GM20431 (cell line): ENCODE data around the gene APOC1.
"Not testable (repeated sequence)": the region's sequence is repeated elsewhere in the genome, so short reads cannot be mapped to it uniquely, and the experiment has no call there.

ENCODE experiments used
- in situ Hi-C: fragments of 300-500 bp; cut with MseI, MboI; formaldehyde crosslinking; loops from one replicate; pipeline ENCODE4 v1.15.0; 2020; ENCODE audit warnings: low sequenced_read_pairs; ENCODE audit not compliant: unreplicated experiment

Gene APOC1

GRCh38 chr19:44914433-44915206 is at the start of gene APOC1:
APOC1 (plus strand) TSS chr19:44914608; CDS start chr19:44914892, 284 bp downstream.
- in situ Hi-C loops, result not testable (repeated sequence)

GRCh38 chr19:44865196-44865767 is 49.1 kb upstream of the APOC1 start:
- in situ Hi-C loops, result no loop called here

GRCh38 chr19:44866664-44867063 is 47.7 kb upstream of the APOC1 start:
- in situ Hi-C loops, result no loop called here

GRCh38 chr19:44867578-44867977 is 46.8 kb upstream of the APOC1 start:
- in situ Hi-C loops, result no loop called here

- in situ Hi-C loops, result no loop called here
Observed at GRCh38 chr19:44869733-44870470, 44.5 kb upstream of the APOC1 start.

GRCh38 chr19:44871809-44872208 is 42.6 kb upstream of the APOC1 start:
- in situ Hi-C loops, result no loop called here

GRCh38 chr19:44872661-44873060 is 41.7 kb upstream of the APOC1 start:
- in situ Hi-C loops, result no loop called here

GRCh38 chr19:44874317-44874716 is 40.1 kb upstream of the APOC1 start:
- in situ Hi-C loops, result no loop called here

GRCh38 chr19:44875666-44876451 is 38.5 kb upstream of the APOC1 start:
- in situ Hi-C loops, result no loop called here

GRCh38 chr19:44876930-44877535 is 37.4 kb upstream of the APOC1 start:
- in situ Hi-C loops, result no loop called here

- in situ Hi-C loops, result no loop called here
Observed at GRCh38 chr19:44878120-44878865, 36.1 kb upstream of the APOC1 start.

- in situ Hi-C loops, result no loop called here
Observed at GRCh38 chr19:44879309-44880065, 34.9 kb upstream of the APOC1 start.

- in situ Hi-C loops, result no loop called here
Observed at GRCh38 chr19:44882063-44882462, 32.3 kb upstream of the APOC1 start.

GRCh38 chr19:44882619-44883397 is 31.6 kb upstream of the APOC1 start:
- in situ Hi-C loops, result not testable (repeated sequence)

GRCh38 chr19:44883922-44884321 is 30.5 kb upstream of the APOC1 start:
- in situ Hi-C loops, result no loop called here

- in situ Hi-C loops, result no loop called here
Observed at GRCh38 chr19:44884566-44884965, 29.8 kb upstream of the APOC1 start.

- in situ Hi-C loops, result no loop called here
Observed at GRCh38 chr19:44886141-44886540, 28.3 kb upstream of the APOC1 start.

- in situ Hi-C loops, result no loop called here
Observed at GRCh38 chr19:44887648-44888047, 26.8 kb upstream of the APOC1 start.
